Type B pancreatic cell (in vitro differentiated cells): ENCODE measurements around the gene ZBTB46. TPM values are rescaled to one million over a fixed set of nuclear protein-coding genes. Genes with fewer than 3 reads are reported as not detected.
A peak's percentile ranks its signal among the peaks of the same experiment; 100 is the strongest.

Source experiments
- DNase-seq: peaks from one replicate; pipeline ENCODE4 v3.0.0; 2021; ENCODE audit warnings: mixed read lengths; ENCODE audit not compliant: unreplicated experiment; ENCODE audit errors: extremely low spot score
- H3K27ac Mint-ChIP-seq: 2 replicates; pipeline ENCODE4 v1.8.0; 2021; ENCODE audit warnings: mild to moderate bottlenecking, mixed read lengths
- H3K27me3 Mint-ChIP-seq: 2 replicates; pipeline ENCODE4 v1.8.0; 2021; ENCODE audit warnings: mixed read lengths
- H3K36me3 Mint-ChIP-seq: 2 replicates; pipeline ENCODE4 v1.8.0; 2021; ENCODE audit warnings: mixed read lengths
- H3K4me1 Mint-ChIP-seq: one replicate; pipeline ENCODE4 v1.8.0; 2021; ENCODE audit warnings: mixed read lengths; ENCODE audit not compliant: unreplicated experiment
- H3K4me3 Mint-ChIP-seq: 2 replicates; pipeline ENCODE4 v1.8.0; 2021; ENCODE audit warnings: mild to moderate bottlenecking, mixed read lengths
- H3K9me3 Mint-ChIP-seq: 2 replicates; pipeline ENCODE4 v1.8.0; 2021; ENCODE audit warnings: mixed read lengths
- CTCF ChIP-seq: fragments of 200-600 bp; sonication (generic); conservative IDR thresholded peaks from 2 replicates; pipeline ENCODE4 v1.5.0; 2021; ENCODE audit warnings: antibody characterized with exemption, mild to moderate bottlenecking
- total RNA-seq: library from RNA; stranded (reverse); gene quantifications from 2 replicates; pipeline ENCODE4 v1.2.1, GENCODE V29; 2021; ENCODE audit warnings: low replicate concordance

The ZBTB46 gene
- total RNA-seq, 1 donor from 2014 or later = 13.6 TPM

GRCh38 chr20:63863021-63863797 is 32.1 kb upstream of the ZBTB46 start:
- Mint-ChIP-seq H3K27me3 (peaks cover 2% of the 10 kb centered on the region), H3K4me1 (peaks cover 12% of the 10 kb centered on the region), H3K36me3 (no peaks in the 10 kb centered on the region), H3K4me3 (peak overlapping the region; percentile 99), H3K27ac (peak overlapping the region; percentile 89), H3K9me3 (no peaks in the 10 kb centered on the region)
- TF ChIP-seq CTCF = no peak
- no peak for DNase-seq

- no peak for DNase-seq
- H3K27me3 Mint-ChIP-seq = peaks cover 2% of the 10 kb centered on the region
- no peak overlapping the region for H3K27ac Mint-ChIP-seq
- H3K4me1 Mint-ChIP-seq = peaks cover 15% of the 10 kb centered on the region
- H3K4me3 Mint-ChIP-seq = no peak overlapping the region
- no peak for TF ChIP-seq CTCF
- no peaks in the 10 kb centered on the region for H3K36me3 Mint-ChIP-seq
- H3K9me3 Mint-ChIP-seq = no peaks in the 10 kb centered on the region
Measured at GRCh38 chr20:63861981-63862901, 31.2 kb upstream of the ZBTB46 start.

DNA sequence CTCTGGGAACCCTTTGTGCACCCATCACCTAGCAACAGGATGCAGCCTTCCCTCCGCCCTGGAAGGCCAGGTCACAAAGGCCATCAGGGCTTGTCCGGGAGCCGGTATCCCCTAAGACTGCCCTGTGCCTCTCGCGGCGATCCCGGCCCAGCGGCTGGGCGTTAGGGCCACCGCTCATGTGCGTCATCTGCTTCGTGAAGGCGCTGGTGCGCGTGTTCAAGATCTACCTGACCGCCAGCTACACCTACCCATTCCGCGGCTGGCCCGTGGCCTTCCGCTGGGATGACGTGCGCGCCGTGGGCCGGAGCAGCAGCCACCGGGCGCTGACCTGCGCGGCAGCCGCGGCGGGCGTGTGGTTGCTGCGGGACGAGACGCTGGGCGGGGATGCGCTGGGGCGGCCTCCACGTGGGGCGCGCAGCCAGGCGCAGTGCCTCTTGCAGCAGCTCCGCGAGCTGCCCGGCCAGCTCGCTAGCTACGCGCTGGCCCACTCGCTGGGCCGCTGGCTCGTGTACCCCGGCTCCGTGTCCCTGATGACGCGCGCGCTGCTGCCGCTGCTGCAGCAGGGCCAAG is 30.4 kb upstream of the ZBTB46 start, which contains the start of gene ABHD16B:
Gene ABHD16B (plus strand): TSS at position 134 of the 570 bp plus-strand sequence. CDS start 43 bp downstream, at position 177.
- TF ChIP-seq CTCF = no peak
- no peak within 1 kb of the TSS for H3K4me3 Mint-ChIP-seq
- H3K9me3 Mint-ChIP-seq = no peaks in the 10 kb centered on the region
- H3K27ac Mint-ChIP-seq = peak within 1 kb of the TSS; percentile 43
- no peaks in the 10 kb centered on the region for H3K36me3 Mint-ChIP-seq
- H3K27me3 Mint-ChIP-seq = peaks cover 2% of the 10 kb centered on the region
- peaks cover 21% of the 10 kb centered on the region for H3K4me1 Mint-ChIP-seq
- DNase-seq = no peak

DNA sequence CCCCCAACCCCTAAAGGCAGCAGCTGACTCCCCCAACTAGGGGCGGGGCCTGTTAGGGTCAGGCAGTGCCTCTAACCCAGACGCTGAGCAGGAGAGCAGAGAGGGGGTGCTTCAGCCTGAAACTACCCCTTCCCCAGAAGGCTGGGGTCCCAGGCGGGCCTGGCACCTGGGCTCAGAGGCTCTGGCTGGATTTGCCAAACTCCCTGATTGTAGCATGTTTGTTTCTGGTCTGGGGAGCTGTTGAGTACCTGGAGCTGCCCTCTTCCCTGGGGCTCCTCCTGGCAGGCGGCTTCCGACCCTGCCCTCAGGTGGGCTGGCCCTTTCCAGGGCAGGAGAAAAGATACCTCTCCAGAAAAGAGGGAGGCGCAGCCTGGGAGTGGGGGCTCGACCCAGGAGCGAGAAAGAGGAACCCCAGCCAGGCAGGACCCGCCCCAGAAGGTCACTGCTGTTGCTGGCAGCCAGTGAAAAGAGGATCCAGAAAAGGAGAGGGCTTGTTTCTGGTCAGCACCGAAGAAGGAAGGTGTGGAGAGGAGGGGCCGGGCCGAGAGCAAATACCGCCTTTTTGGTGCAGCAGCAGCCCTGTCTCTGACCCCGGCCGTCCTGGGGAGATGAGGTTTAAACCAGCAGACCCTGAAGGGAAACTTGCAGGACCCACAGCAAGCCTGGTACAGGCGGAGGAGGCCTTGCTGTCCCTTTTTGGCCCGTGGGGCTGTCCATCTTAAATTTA is 29.4 kb upstream of the ZBTB46 start:
- Mint-ChIP-seq H3K36me3 (no peaks in the 10 kb centered on the region), H3K9me3 (no peaks in the 10 kb centered on the region), H3K4me3 (no peak overlapping the region), H3K27ac (peak overlapping the region; percentile 43), H3K27me3 (peaks cover 2% of the 10 kb centered on the region), H3K4me1 (peaks cover 21% of the 10 kb centered on the region)
- TF ChIP-seq CTCF = no peak
- DNase-seq = no peak

DNA sequence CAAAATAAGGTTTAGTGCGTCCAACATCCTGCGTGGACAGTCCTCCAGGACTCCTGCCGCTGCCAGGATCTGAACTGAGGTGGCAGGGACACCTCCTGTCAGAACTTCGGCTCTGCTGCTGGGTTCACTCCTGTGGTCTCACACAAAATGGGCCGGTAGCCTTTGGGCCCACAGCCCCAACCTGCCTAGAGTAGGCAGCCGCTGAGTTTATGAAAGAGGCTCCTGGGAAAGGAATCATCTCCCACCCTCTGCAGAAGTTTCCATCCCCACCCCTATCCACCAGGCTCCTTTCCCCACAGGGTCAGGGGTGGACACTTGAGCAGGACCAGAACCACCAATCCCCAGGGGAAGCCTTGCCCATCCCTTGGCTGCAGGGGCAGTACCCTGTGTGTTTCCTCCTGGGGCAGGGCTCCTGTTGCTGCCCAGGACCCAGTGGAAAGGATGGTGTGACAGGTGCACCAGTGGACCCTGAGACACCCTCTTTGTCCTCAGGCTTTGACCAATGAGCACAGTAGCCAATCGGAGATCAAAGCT is 28.2 kb upstream of the ZBTB46 start:
- Mint-ChIP-seq H3K4me1 (peaks cover 17% of the 10 kb centered on the region), H3K27ac (peak overlapping the region; percentile 53), H3K27me3 (no peaks in the 10 kb centered on the region), H3K36me3 (no peaks in the 10 kb centered on the region), H3K9me3 (no peaks in the 10 kb centered on the region), H3K4me3 (peak overlapping the region; percentile 65)
- TF ChIP-seq CTCF = no peak
- DNase-seq = no peak
